Parathyroid adenoma (tissue), 2 donors: ENCODE data around the gene NVL.
A peak's percentile ranks its signal among the peaks of the same experiment; 100 is the strongest.

Experiments used
- H2AFZ ChIP-seq: fragments of 300-600 bp; sonication (generic); one replicate; pipeline ENCODE4 v1.7.0; 2017; ENCODE audit warnings: antibody characterized with exemption, mild to moderate bottlenecking
- H3K27ac ChIP-seq: fragments of 300-600 bp; sonication (generic); one replicate; pipeline ENCODE4 v1.7.0; 2017
- H3K27me3 ChIP-seq: fragments of 300-600 bp; sonication (generic); one replicate; pipeline ENCODE4 v1.7.0; 2017; ENCODE audit warnings: low read length; ENCODE audit not compliant: control insufficient read depth, insufficient read depth
- H3K36me3 ChIP-seq: fragments of 300-600 bp; sonication (generic); one replicate; pipeline ENCODE4 v1.7.0; 2017; ENCODE audit warnings: low read length; ENCODE audit not compliant: control insufficient read depth, insufficient read depth
- H3K4me1 ChIP-seq: fragments of 300-600 bp; sonication (generic); one replicate; pipeline ENCODE4 v1.7.0; 2017; ENCODE audit warnings: control low read depth
- H3K4me2 ChIP-seq: fragments of 300-600 bp; sonication (generic); one replicate; pipeline ENCODE4 v1.7.0; 2017; ENCODE audit warnings: low read length
- H3K4me3 ChIP-seq: fragments of 300-600 bp; sonication (generic); one replicate; pipeline ENCODE4 v1.7.0; 2017; ENCODE audit warnings: low read depth, low read length
- H3K79me2 ChIP-seq: fragments of 300-600 bp; sonication (generic); one replicate; pipeline ENCODE4 v1.7.0; 2017; ENCODE audit warnings: control low read depth
- H3K9ac ChIP-seq: fragments of 300-600 bp; sonication (generic); one replicate; pipeline ENCODE4 v1.7.0; 2017; ENCODE audit warnings: mild to moderate bottlenecking
- H3K9me3 ChIP-seq: fragments of 300-600 bp; sonication (generic); one replicate; pipeline ENCODE4 v1.7.0; 2017; ENCODE audit warnings: low read length; ENCODE audit not compliant: control insufficient read depth
- TF ChIP-seq, protein P1 (sequence below): fragments of 300-600 bp; sonication (generic); IDR thresholded peaks from one replicate; pipeline ENCODE4 v1.7.0; 2017; ENCODE audit warnings: antibody characterized with exemption, mild to moderate bottlenecking
- donor health status: primary hyperparathyroidism.

Gene NVL

DNA sequence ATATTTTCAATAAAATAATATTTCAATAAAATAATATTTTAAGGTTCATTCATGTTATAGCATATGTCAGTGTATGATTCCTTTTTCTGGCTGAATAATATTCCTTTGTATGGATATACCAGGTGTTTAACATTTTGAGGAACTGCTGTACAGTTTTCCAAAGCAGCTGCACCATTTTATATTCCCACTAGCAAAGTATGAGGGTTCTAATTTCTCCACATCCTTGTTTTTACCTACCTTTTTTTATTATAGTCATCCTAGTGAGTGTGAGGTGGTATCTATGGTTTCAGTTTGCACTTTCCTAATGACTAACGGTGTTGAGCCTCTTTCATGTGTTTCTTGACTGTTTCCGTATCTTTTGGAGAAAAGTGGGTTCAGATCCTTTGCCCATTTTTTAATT, 141.7 kb downstream of the NVL start:
- no peaks in the 10 kb centered on the region for H3K4me1 ChIP-seq
- no peak overlapping the region for H3K9ac ChIP-seq
- H3K4me2 ChIP-seq, result no peak overlapping the region
- TF ChIP-seq, protein P1, sequence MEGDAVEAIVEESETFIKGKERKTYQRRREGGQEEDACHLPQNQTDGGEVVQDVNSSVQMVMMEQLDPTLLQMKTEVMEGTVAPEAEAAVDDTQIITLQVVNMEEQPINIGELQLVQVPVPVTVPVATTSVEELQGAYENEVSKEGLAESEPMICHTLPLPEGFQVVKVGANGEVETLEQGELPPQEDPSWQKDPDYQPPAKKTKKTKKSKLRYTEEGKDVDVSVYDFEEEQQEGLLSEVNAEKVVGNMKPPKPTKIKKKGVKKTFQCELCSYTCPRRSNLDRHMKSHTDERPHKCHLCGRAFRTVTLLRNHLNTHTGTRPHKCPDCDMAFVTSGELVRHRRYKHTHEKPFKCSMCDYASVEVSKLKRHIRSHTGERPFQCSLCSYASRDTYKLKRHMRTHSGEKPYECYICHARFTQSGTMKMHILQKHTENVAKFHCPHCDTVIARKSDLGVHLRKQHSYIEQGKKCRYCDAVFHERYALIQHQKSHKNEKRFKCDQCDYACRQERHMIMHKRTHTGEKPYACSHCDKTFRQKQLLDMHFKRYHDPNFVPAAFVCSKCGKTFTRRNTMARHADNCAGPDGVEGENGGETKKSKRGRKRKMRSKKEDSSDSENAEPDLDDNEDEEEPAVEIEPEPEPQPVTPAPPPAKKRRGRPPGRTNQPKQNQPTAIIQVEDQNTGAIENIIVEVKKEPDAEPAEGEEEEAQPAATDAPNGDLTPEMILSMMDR, result no peak
- H3K27ac ChIP-seq, result no peak overlapping the region
- H3K9me3 ChIP-seq, result no peaks in the 10 kb centered on the region
- no peaks in the 10 kb centered on the region for H3K36me3 ChIP-seq
- H3K27me3 ChIP-seq, result no peaks in the 10 kb centered on the region
- H3K4me3 ChIP-seq, result no peak overlapping the region
- no peak overlapping the region for H2AFZ ChIP-seq
- peaks cover 10% of the 10 kb centered on the region for H3K79me2 ChIP-seq

DNA sequence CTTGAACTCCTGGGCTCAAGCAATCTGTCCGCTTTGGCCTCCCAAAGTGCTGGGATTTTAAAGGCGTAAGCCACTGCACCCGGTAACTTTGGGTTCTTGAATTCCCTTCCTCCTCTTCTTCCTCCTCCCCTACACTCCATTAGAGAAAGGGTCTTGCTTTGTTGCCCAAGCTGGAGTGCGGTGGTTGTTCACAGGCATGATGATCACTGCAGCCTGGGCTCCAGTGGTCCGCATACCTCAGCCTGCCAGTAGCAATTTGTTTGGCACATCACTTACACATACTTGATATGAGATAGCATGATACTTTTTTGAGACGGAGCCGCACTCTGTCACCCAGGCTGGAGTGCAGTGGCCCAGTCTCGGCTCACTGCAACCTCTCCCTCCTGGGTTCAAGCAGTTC, 144.8 kb downstream of the NVL start:
- Histone ChIP-seq H3K9ac (no peak overlapping the region), H3K4me3 (no peak overlapping the region), H3K27me3 (no peaks in the 10 kb centered on the region), H3K79me2 (peaks cover 10% of the 10 kb centered on the region), H3K36me3 (no peaks in the 10 kb centered on the region), H3K27ac (no peak overlapping the region), H3K9me3 (no peaks in the 10 kb centered on the region), H3K4me2 (no peak overlapping the region), H3K4me1 (no peaks in the 10 kb centered on the region), H2AFZ (no peak overlapping the region)
- TF ChIP-seq, protein P1, result no peak

DNA sequence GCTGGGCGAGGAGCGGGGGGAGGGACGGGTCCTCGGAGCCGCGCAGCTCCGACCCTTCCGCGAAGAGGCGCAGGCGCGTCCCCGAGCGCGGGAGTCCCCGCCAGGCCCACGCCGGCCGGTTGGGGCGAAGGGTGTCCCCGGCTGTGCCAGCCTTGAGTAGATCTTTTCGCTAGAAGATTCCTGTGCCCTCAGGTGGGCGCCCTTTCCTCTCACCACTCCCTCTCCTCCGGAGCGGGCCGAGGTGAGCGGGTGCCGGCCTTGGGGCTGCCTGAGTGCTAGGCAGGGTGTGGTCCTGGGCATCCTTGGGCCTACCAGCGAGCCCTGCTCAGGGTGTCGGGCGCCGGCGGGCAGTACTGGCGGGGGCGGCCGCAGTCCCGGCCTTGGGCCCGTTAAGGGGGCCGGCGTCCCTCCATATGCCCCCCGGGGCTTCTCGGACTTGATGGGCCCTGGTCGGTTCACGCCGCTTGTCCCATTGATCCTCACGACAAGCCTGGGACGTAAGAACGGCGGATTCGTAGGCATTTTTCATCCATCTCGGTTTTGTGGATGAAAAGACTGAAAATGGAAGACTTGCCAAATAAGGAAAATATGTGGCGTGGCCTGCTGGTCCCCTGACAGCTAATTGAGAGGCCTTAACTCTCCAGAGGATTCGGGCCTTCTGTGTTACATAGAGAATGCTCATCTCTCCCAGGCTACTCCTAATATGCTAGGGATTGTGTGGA, 146.2 kb downstream of the NVL start:
- Histone ChIP-seq H3K4me2 (peak overlapping the region; percentile 63), H3K79me2 (peaks cover 10% of the 10 kb centered on the region), H3K27me3 (no peaks in the 10 kb centered on the region), H3K4me1 (no peaks in the 10 kb centered on the region), H3K9me3 (no peaks in the 10 kb centered on the region), H3K4me3 (peak overlapping the region; percentile 73), H3K36me3 (no peaks in the 10 kb centered on the region), H2AFZ (peak overlapping the region; percentile 90), H3K27ac (peak overlapping the region; percentile 72), H3K9ac (peak overlapping the region; percentile 61)
- TF ChIP-seq, protein P1, result no peak

DNA sequence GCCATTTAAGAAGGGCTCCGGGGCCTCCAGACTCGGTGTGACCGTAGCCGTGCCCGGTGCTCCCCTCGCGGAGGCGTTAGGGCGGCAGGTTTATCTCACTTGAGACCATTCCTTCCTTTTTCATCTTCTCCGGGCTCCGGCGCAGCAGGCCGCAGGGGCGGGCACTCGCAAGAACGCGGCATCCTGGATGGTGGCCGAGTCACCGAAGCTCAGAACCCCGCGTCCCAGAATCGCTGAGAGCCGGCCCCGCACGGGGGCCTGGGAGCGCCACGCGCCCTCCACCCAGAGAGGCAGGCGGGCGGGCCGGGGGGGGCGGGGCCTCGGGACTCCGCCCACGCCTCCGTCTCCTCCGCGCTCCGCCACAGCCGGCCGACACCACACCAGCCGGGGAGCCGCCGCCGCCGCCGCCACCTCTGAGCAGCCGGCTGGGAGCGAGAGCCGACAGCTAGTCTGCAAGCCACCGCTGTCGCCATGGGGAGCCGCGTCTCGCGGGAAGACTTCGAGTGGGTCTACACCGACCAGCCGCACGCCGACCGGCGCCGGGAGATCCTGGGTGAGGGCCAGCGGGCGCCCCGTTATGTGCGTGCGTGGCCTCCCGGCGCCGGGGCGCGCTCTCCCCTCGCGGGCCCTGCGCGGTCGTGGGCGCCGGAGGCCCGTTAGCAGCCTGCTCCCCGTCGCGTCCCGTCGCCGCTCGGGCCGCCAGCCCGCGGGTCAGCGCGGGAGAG, 146.9 kb downstream of the NVL start, which contains the start of gene DEGS1:
Gene DEGS1, plus strand, starts transcription at position 375 of the 725 bp plus-strand sequence. Its CDS starts 97 bp downstream, at position 472.
- H3K9ac ChIP-seq, result peak within 1 kb of the TSS; percentile 61
- H3K4me2 ChIP-seq, result peak within 1 kb of the TSS; percentile 63
- peak within 1 kb of the TSS; percentile 73 for H3K4me3 ChIP-seq
- H3K27ac ChIP-seq, result peak within 1 kb of the TSS; percentile 72
- no peaks in the 10 kb centered on the region for H3K9me3 ChIP-seq
- peaks cover 10% of the 10 kb centered on the region for H3K79me2 ChIP-seq
- H3K36me3 ChIP-seq, result no peaks in the 10 kb centered on the region
- TF ChIP-seq, protein P1, result no peak
- H2AFZ ChIP-seq, result peak within 1 kb of the TSS; percentile 90
- H3K27me3 ChIP-seq, result no peaks in the 10 kb centered on the region
- no peaks in the 10 kb centered on the region for H3K4me1 ChIP-seq
